ENCODE results near the gene LIPC.

DNA sequence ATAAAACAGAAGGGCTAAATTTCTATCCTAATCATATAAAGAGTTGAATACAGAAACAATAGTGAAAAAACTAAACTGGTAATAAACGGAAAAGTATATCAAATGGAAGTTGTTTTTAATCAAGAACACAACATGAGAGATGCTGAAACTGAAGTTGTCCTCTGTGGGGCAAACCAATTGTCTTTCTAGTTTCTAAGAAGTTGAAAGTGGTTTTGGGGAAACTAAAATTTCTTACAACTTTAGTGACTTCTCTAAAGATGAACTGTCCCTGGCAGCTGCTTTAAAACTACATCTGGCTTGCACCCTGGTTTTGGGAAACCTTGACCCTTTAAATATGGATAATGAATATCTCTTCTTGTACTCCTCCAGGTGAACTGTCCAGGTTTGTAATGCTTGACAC lies 162.1 kb downstream of the LIPC start:
- TF ChIP-seq EZH2 (optimal IDR thresholded peaks at IDR 0.05; ENCODE audit: low read depth, low read length) (no peak), CTCF (IDR thresholded peaks at IDR 0.05; ENCODE audit: low read length) (no peak)
